ENCODE results near the gene NODAL.
"Not testable (repeated sequence)": the region's sequence is repeated elsewhere in the genome, so short reads cannot be mapped to it uniquely, and the experiment has no call there.

NODAL gene

DNA sequence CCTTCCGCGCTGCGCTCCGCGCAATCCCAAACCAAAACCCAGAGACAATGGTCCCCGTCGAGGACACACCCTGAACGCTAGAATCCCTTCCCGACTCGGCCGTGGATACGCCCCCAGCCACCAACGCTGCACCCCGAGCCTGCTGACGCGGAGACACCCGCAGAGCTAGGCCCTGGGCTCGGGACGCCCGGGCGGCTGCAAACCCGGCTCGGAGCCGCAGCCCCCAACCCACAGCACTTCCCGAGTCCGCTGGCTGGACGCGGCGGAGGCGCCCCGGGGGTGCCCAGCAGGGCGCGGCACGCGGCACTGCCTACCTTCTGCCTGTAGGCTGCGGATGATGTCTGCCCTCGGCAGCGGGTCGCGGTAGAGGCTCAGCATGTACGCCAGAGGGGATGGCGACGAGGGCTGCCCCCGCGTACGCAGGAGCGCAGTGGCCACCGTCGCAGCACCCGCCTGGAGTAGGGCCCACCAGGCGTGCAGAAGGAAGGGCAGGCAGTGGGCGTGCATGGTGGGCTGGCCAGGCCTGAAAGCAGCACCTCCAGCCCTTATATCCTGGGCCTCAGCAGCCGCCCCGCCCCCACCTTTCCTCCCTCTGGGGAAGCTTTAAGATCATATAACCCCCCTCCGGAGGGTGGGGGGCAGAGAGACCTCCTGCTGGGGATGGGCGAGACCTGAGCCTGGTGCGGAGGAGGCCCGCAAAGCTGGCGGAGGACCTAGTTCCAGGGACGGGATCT, at the start of gene NODAL:
TSS of gene NODAL (minus strand) at position 521 of the 734 bp plus-strand sequence. CDS start at position 507, 14 bp downstream.
- H3K4me3 ChIP-seq (ENCODE audit: low read depth in 1 of 2, low read length in 2 of 2): peak within 1 kb of the TSS; percentile 31 to 55
- H3K9me3 ChIP-seq (ENCODE audit: control insufficient read depth in 1 of 2, low read length in 2 of 2): no peaks in the 10 kb centered on the region
- no peaks in the 10 kb centered on the region for H3K36me3 ChIP-seq (ENCODE audit: control insufficient read depth in 1 of 2, insufficient read depth in 2 of 2, low read length in 2 of 2)
- peaks cover 0 to 30% of the 10 kb centered on the region in 2 donors for H3K4me1 ChIP-seq (ENCODE audit: control insufficient read depth in 1 of 2, insufficient read depth in 2 of 2, low read length in 2 of 2)
- peaks cover 24% of the 10 kb centered on the region for H3K27me3 ChIP-seq (ENCODE audit: low read depth, low read length)
- H3K27ac ChIP-seq (ENCODE audit: low read length): no peak within 1 kb of the TSS

DNA sequence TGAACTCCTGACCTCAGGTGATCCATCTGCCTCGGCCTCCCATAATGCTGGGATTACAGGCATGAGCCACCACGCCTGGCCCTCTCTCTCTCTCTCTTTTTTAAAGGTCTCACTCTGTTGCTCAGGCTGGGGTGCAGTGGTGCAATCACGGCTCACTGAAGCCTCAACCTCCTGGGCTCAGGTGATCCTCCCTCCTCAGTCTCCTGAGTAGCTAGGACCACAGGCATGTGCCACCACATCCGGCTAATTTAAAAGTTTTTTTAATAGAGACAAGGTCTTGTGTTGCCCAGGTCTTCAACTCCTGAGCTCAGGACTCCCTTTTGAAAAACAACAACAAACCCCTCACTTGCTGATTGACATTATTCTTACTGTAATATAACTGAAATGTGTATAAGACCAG, 48.7 kb upstream of the NODAL start:
- Histone ChIP-seq H3K27me3 (ENCODE audit: low read depth, low read length) (no peaks in the 10 kb centered on the region), H3K36me3 (ENCODE audit: control insufficient read depth in 1 of 2, insufficient read depth in 2 of 2, low read length in 2 of 2) (no peaks in the 10 kb centered on the region), H3K4me3 (ENCODE audit: low read depth in 1 of 2, low read length in 2 of 2) (no peak overlapping the region), H3K4me1 (ENCODE audit: control insufficient read depth in 1 of 2, insufficient read depth in 2 of 2, low read length in 2 of 2) (peaks cover 0 to 38% of the 10 kb centered on the region in 2 donors), H3K27ac (ENCODE audit: low read length) (no peak overlapping the region), H3K9me3 (ENCODE audit: control insufficient read depth in 1 of 2, low read length in 2 of 2) (no peaks in the 10 kb centered on the region)

- H3K27ac ChIP-seq (ENCODE audit: low read length): no peak overlapping the region
- peaks cover 4 to 26% of the 10 kb centered on the region in 2 donors for H3K4me1 ChIP-seq (ENCODE audit: control insufficient read depth in 1 of 2, insufficient read depth in 2 of 2, low read length in 2 of 2)
- H3K4me3 ChIP-seq (ENCODE audit: low read depth in 1 of 2, low read length in 2 of 2): no peak overlapping the region
- H3K36me3 ChIP-seq (ENCODE audit: control insufficient read depth in 1 of 2, insufficient read depth in 2 of 2, low read length in 2 of 2): no peaks in the 10 kb centered on the region
- no peaks in the 10 kb centered on the region for H3K27me3 ChIP-seq (ENCODE audit: low read depth, low read length)
- H3K9me3 ChIP-seq (ENCODE audit: control insufficient read depth in 1 of 2, low read length in 2 of 2): no peaks in the 10 kb centered on the region
These were observed 46.3 kb upstream of the NODAL start for GRCh38 chr10:70487824-70488223.

- H3K27ac ChIP-seq (ENCODE audit: low read length); H3K36me3 ChIP-seq (ENCODE audit: control insufficient read depth in 1 of 2, insufficient read depth in 2 of 2, low read length in 2 of 2); H3K4me3 ChIP-seq (ENCODE audit: low read depth in 1 of 2, low read length in 2 of 2); H3K9me3 ChIP-seq (ENCODE audit: control insufficient read depth in 1 of 2, low read length in 2 of 2); H3K27me3 ChIP-seq (ENCODE audit: low read depth, low read length): not testable (repeated sequence)
- H3K4me1 ChIP-seq (ENCODE audit: control insufficient read depth in 1 of 2, insufficient read depth in 2 of 2, low read length in 2 of 2): peaks cover 6 to 37% of the 10 kb centered on the region in 2 donors
These were observed 42.4 kb upstream of the NODAL start for GRCh38 chr10:70483872-70484271.

DNA sequence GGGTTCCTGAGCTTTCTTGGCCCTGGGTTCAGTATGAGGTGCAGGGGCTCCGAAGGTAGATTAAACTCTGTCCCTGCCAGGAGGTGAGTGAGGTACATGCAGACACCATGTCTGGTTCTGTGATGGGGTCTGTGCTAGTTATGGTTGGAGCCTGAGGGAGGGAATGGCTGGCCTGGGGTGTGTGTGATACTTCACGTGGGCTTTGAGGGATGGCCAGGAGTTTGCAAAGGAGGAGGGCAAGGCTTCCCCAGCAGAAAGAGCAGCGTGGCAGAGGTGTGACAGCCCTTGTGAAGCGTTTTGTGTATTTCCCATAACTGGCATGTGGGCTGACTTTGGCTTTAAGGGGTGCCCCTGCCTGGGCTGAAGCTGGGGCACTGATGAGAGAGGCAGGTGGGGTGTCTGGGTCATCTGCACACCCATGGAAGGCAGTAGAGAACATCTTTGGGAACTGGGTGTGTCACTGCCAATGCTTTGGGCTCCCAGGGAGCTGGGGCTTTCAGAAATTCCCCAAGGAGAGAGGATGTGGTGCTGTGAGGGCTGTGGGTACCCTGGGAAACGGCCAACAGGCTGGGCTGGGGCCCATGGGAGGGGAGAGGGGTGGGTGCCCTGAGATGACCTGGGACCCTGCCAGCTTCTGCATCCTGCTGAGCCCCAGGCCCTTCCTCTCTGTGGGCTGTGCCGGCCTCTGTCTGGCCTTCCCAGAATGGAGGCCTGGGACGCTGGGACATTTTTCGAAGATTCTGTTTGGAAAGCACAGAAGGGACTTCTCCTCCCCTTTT, 41.7 kb upstream of the NODAL start:
- Histone ChIP-seq H3K27me3 (ENCODE audit: low read depth, low read length) (no peaks in the 10 kb centered on the region), H3K4me1 (ENCODE audit: control insufficient read depth in 1 of 2, insufficient read depth in 2 of 2, low read length in 2 of 2) (peaks cover 6 to 37% of the 10 kb centered on the region in 2 donors), H3K4me3 (ENCODE audit: low read depth in 1 of 2, low read length in 2 of 2) (no peak overlapping the region), H3K36me3 (ENCODE audit: control insufficient read depth in 1 of 2, insufficient read depth in 2 of 2, low read length in 2 of 2) (no peaks in the 10 kb centered on the region), H3K27ac (ENCODE audit: low read length) (peak overlapping the region; percentile 16), H3K9me3 (ENCODE audit: control insufficient read depth in 1 of 2, low read length in 2 of 2) (no peaks in the 10 kb centered on the region)

DNA sequence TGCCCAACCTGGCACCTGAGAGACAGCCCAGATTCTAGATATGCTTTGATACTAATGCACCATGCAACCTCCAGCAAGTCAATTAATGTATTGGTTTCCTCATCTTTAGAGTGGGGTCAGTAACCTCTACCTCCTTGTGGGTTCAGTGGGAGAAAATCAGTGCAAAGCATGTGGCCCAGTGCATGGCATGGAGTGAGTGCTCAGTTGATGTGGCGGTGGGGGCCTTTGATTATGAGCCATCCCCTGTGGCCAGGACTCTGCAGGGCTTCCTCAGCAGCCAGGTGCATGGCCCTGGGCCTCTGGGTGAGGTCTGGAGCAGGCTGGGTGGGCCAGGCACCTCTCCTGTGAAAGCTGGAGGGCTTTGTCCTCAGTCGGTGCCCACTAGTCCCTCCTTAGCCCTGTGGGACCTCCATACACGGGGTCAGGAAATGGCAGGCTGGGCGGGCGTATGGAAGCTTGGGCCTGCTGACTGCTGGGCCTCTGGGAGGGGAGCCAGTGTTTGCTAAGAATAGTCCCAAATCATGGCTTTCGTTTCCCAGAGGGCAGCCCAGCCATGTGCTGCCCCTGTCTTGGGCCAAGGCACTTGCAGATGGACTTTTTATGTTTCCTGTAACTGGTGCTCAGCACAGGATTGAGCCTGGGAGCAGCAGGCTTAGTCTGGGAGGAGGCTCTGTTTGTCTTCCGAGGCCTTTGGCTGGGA, 40.5 kb upstream of the NODAL start:
- H3K9me3 ChIP-seq (ENCODE audit: control insufficient read depth in 1 of 2, low read length in 2 of 2): no peaks in the 10 kb centered on the region
- H3K36me3 ChIP-seq (ENCODE audit: control insufficient read depth in 1 of 2, insufficient read depth in 2 of 2, low read length in 2 of 2): no peaks in the 10 kb centered on the region
- H3K27me3 ChIP-seq (ENCODE audit: low read depth, low read length): no peaks in the 10 kb centered on the region
- H3K4me3 ChIP-seq (ENCODE audit: low read depth in 1 of 2, low read length in 2 of 2): no peak overlapping the region
- peaks cover 6 to 46% of the 10 kb centered on the region in 2 donors for H3K4me1 ChIP-seq (ENCODE audit: control insufficient read depth in 1 of 2, insufficient read depth in 2 of 2, low read length in 2 of 2)
- peak overlapping the region; percentile 16 for H3K27ac ChIP-seq (ENCODE audit: low read length)

GRCh38 chr10:70481105-70481504, 39.6 kb upstream of the NODAL start:
- peaks cover 6 to 46% of the 10 kb centered on the region in 2 donors for H3K4me1 ChIP-seq (ENCODE audit: control insufficient read depth in 1 of 2, insufficient read depth in 2 of 2, low read length in 2 of 2)
- H3K27ac ChIP-seq (ENCODE audit: low read length): no peak overlapping the region
- peak overlapping the region in 1 of 2 donors; percentile 20 for H3K4me3 ChIP-seq (ENCODE audit: low read depth in 1 of 2, low read length in 2 of 2)
- H3K36me3 ChIP-seq (ENCODE audit: control insufficient read depth in 1 of 2, insufficient read depth in 2 of 2, low read length in 2 of 2): no peaks in the 10 kb centered on the region
- H3K27me3 ChIP-seq (ENCODE audit: low read depth, low read length): no peaks in the 10 kb centered on the region
- H3K9me3 ChIP-seq (ENCODE audit: control insufficient read depth in 1 of 2, low read length in 2 of 2): no peaks in the 10 kb centered on the region

DNA sequence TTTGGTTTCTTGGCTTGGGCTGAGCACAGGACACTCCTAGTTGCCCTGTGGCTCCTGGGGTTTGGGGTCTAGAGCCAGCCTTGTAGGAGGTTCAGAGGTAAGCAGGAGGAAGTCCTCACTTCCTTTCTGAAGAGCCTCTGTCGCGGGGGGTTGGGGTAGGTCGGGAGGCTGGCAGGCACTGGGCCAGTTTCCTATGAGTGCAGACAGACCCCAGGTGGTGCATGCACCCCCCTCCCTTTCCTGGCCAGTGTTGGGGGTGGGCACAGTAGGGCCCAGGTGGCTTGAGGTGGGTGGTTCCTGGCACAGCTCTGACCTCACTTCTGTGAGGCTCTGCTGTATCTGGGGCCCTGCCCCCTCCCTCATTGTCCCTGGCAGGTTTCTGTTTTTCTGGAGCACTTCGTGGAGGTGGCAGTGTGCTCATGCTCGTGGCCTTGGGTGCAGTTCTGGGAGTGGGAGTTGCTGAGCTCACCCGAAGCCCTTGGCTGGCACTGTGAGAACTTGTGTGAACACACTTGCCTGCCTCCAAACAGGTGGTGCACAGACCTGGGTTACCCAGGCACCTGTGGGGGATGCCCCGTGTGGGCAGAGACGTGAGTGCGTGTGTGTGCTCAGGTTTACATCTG, 38.9 kb upstream of the NODAL start:
- H3K36me3 ChIP-seq (ENCODE audit: control insufficient read depth in 1 of 2, insufficient read depth in 2 of 2, low read length in 2 of 2): no peaks in the 10 kb centered on the region
- no peak overlapping the region for H3K27ac ChIP-seq (ENCODE audit: low read length)
- no peaks in the 10 kb centered on the region for H3K9me3 ChIP-seq (ENCODE audit: control insufficient read depth in 1 of 2, low read length in 2 of 2)
- H3K4me3 ChIP-seq (ENCODE audit: low read depth in 1 of 2, low read length in 2 of 2): peak overlapping the region; percentile 64 to 72
- peaks cover 6 to 46% of the 10 kb centered on the region in 2 donors for H3K4me1 ChIP-seq (ENCODE audit: control insufficient read depth in 1 of 2, insufficient read depth in 2 of 2, low read length in 2 of 2)
- no peaks in the 10 kb centered on the region for H3K27me3 ChIP-seq (ENCODE audit: low read depth, low read length)

- H3K4me3 ChIP-seq (ENCODE audit: low read depth in 1 of 2, low read length in 2 of 2): peak overlapping the region; percentile 64 to 72
- peak overlapping the region; percentile 33 for H3K27ac ChIP-seq (ENCODE audit: low read length)
- H3K27me3 ChIP-seq (ENCODE audit: low read depth, low read length): no peaks in the 10 kb centered on the region
- H3K9me3 ChIP-seq (ENCODE audit: control insufficient read depth in 1 of 2, low read length in 2 of 2): no peaks in the 10 kb centered on the region
- H3K36me3 ChIP-seq (ENCODE audit: control insufficient read depth in 1 of 2, insufficient read depth in 2 of 2, low read length in 2 of 2): no peaks in the 10 kb centered on the region
- H3K4me1 ChIP-seq (ENCODE audit: control insufficient read depth in 1 of 2, insufficient read depth in 2 of 2, low read length in 2 of 2): peaks cover 6 to 46% of the 10 kb centered on the region in 2 donors
These were observed 38.3 kb upstream of the NODAL start for GRCh38 chr10:70479626-70480238.

DNA sequence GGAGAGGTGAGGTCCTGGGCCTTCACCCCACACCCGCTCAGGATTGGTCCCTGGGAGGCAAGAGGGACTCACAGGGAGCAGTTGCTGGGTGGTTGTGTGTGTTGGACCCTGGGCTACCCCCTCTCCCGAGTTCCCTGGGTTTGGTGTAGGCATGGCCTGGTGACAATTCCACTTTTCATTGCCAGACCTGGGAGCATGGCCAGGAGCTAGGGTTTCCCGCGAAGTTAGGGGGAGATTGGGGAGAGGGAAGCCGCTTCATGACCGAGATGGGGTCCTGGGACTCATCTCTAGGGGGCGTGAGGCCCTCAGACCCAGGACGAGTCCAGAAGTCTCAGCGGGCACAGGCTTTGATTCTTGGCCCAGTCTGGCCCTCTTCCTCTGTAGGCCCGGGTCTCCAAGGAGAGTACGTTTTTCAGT, 37.7 kb upstream of the NODAL start:
- H3K4me3 ChIP-seq (ENCODE audit: low read depth in 1 of 2, low read length in 2 of 2): peak overlapping the region; percentile 64 to 72
- no peaks in the 10 kb centered on the region for H3K27me3 ChIP-seq (ENCODE audit: low read depth, low read length)
- H3K36me3 ChIP-seq (ENCODE audit: control insufficient read depth in 1 of 2, insufficient read depth in 2 of 2, low read length in 2 of 2): no peaks in the 10 kb centered on the region
- peaks cover 6 to 46% of the 10 kb centered on the region in 2 donors for H3K4me1 ChIP-seq (ENCODE audit: control insufficient read depth in 1 of 2, insufficient read depth in 2 of 2, low read length in 2 of 2)
- H3K27ac ChIP-seq (ENCODE audit: low read length): peak overlapping the region; percentile 33
- no peaks in the 10 kb centered on the region for H3K9me3 ChIP-seq (ENCODE audit: control insufficient read depth in 1 of 2, low read length in 2 of 2)

Data from muscle layer of duodenum (tissue), 2 donors.